Germinal center (tissue), 1 donor: ENCODE results near the gene WNK3.
A peak's percentile ranks its signal among the peaks of the same experiment; 100 is the strongest.

Experiments used
- DNase-seq: peaks from one replicate; pipeline ENCODE4 v3.0.0; 2012; ENCODE audit warnings: mixed read lengths, low spot score

The WNK3 gene

DNA sequence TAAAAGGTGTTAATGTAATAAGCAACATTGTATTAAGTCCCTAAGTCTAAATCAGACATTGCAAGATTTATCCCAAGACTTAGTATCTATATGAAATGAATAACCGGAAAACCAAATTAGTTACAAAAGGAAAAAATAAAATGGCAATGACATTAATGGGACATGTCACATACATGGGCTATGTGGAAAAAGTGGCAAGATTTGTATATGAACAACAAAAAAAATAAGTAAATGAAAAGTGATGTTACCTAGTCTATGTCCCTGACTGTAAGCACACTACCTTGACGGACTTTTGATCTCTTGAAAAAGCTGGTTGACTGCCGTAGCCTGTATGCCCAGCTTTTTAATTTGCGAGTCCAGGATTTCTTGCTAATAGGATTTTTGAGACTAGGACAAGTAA, 119.3 kb downstream of the WNK3 start:
- no peak for DNase-seq

- DNase-seq = no peak
Measured at GRCh38 chrX:54237014-54237413, 120.8 kb downstream of the WNK3 start.

DNA sequence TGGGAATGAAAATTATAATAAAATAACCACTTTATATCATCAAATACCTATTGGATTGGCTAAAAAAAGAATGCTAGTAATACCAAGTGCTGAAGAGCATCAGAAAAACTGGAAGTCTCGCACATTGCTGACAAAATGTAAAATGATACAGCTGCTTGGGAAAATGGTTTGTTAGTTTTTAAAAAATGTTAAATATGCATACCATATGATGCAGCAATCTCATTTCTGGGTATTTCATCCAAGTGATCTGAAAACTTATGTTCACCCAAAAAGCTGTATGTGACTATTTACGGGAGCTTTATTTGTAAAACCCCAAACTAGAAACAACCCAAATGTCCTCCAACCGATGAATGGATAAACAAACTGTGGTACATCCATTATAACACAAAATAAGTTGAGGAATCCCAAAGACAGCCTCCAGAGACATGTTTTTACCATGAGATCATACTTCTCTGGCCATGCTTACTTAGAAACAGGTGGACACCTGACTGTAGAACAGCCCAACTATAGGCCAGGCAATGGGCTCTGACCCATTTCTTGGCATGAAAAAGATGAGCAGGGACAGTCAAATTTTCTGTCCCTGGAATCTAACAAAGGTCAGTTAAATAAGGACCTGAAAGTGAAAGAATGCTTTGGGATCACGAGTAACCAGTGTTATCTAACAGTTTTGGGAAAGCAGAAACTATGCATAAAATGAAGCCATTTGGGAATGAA, 127.3 kb downstream of the WNK3 start:
- no peak for DNase-seq

DNA sequence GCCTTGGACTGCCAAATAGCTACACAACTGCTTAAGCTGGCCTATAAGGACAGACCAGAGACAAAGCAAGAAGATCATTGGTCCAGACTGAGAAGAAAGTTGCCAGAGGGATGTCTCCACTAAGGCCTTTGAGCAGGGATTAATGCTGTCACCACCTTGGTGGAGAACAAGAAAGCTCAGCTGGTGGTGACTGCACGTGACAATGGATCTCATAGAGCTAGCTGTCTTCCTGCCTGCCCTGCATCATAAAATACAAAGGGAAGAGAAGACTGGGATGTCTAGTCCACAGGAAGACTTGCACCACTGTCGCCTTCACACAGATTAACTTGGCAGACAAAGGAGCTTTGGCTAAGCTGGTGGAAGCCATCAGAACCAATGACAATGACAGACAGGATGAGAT, 134.3 kb downstream of the WNK3 start:
- no peak for DNase-seq

- DNase-seq = no peak
Measured at GRCh38 chrX:54213603-54214002, 144.2 kb downstream of the WNK3 start.

GRCh38 chrX:54208531-54208930, 149.3 kb downstream of the WNK3 start:
- DNase-seq = no peak

- DNase-seq = no peak
Measured at GRCh38 chrX:54198262-54198661, 159.6 kb downstream of the WNK3 start.

- DNase-seq = no peak
Measured at GRCh38 chrX:54194982-54195588, 162.8 kb downstream of the WNK3 start.

- no peak for DNase-seq
Measured at GRCh38 chrX:54193085-54193821, 164.6 kb downstream of the WNK3 start.

DNA sequence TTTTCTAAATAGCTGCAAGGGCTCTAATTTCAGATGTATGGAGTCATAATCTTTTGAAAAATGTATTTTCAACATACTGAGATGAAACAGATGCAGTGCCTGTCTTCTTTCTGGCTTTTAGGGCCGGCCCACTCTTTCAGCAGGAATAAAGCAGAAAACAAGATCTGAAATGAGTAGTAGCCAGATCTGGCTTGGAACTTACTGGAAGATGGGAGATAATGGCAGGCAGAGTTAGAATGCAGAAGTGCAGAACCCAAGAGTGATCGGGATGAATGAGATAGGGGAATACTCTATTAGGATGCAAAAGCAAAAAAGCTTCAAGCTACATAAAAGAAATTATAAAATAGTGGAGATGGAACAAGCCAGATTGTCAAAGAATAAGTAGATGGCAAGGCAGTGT, 173.4 kb downstream of the WNK3 start:
- DNase-seq = no peak

- DNase-seq = peak; percentile 80
Measured at GRCh38 chrX:54182864-54183613, 174.8 kb downstream of the WNK3 start, which contains the start of gene FAM120C. FAM120C (minus strand) TSS chrX:54183254; CDS start chrX:54183198, 56 bp downstream.

- peak; percentile 47 for DNase-seq
Measured at GRCh38 chrX:54182194-54182863, 175.5 kb downstream of the WNK3 start.

- no peak for DNase-seq
Measured at GRCh38 chrX:54181202-54181953, 176.5 kb downstream of the WNK3 start.

- no peak for DNase-seq
Measured at GRCh38 chrX:54180403-54180802, 177.4 kb downstream of the WNK3 start.

DNA sequence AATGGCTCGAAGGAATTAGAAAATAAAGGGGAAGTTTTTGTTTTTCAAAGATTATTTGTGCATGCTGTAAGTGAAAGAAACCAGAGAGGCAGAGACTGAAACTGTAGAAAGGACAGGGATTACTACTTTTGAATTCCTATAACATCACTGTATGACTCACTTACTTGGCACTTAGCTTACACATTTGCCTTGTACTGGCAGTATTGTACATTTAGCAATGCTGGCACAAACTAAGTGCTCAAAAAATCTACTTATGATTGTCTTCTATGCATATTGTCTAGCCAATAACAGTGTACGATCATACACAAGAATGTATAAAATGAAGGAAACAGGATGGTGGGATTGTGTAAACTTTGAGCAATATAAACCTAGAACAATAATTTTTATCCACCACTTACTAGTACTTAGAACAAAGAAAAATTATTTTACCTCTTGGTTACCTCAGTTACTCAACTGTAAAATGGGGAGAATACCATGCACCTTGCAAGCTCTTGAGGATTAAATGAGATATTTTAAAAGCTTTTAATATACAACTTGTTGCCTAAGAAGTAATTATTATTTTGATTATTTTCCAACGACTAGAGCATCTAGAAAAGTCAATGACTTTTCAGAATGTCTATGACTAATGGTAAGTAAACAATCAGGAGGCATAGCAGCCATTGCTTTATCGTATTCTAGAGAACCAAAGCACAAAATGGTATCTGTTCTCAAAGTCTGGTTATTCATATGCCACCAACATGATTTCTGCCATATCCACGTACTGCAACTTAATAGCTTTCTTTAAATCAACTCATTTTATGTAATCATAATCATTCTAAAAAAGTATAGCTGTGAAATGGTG, 179.5 kb downstream of the WNK3 start:
- DNase-seq = no peak

GRCh38 chrX:54177306-54177705, 180.5 kb downstream of the WNK3 start:
- DNase-seq = no peak

DNA sequence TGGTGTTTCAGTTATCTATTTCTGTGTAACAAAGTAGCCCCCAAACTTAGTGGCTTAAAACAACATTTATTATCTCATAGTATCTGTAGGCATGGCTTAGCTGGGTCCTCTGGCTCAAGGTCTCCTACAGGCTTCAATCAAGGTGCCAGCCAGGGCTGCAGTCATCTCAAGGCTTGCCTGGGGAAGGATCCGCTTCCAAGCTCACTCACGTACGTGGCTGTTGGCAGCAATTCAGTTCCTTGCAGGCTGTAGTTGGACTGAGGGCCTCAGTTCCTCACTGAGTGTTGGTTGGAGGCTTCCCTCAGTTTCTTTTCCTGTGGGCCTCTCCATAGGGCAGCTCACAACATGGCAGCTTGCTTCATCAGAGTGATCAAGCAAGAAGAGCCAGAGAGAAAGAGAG, 184.1 kb downstream of the WNK3 start:
- no peak for DNase-seq

- DNase-seq = no peak
Measured at GRCh38 chrX:54172455-54172854, 185.4 kb downstream of the WNK3 start.

DNA sequence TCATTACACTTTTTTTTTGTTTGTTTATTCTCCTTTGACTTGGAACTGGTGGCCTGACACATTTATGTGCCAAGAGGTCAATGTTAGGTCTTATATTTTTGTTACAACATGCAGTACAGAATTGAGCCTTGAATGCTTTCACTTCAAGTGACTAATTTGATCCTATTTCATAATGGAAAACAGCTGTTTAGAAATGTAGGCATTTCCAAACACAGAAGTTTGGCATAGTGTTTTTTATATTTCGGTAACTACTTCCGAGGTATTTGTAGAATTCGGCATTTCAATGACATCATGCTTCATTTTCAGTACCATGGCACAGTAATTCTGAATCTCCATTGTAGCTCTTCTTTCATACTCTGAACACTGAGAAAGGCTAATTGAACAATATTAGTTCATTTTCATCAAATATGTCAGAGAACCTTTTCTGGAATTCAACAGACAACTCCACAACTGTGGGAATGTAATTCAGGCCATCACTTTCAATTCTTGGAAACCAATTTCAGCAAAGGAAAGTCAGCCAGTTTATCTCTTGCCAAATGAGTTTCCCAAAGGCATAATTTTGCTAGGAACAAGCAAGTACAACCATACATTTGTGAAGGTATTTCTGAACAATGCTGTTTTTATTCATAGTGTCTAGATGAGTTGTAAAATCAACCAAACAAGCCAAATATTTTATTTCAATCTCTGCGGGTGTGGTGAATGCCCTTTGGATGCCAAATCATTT, 186.2 kb downstream of the WNK3 start:
- no peak for DNase-seq

DNA sequence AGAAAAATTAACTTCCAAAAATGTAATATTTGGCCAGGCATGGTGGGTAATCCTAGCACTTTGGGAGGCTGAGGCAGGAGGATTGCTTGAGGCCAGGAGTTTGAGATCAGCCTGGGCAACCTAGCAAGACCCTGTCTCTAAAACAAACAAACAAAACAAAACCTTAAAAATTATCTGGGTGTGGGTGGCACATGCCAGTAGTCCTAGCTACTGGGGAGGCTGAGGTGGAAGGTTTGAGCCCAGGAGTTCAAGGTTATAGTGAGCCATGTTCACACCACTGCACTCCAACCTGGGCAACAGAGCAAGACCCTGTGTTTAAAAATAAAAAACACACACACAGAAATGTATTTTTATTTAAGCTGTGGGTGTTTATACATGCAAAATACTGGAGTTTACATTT, 186.8 kb downstream of the WNK3 start:
- DNase-seq = no peak
